ENCODE measurements around the gene DMPK. TPM values are rescaled to one million over a fixed set of nuclear protein-coding genes. Genes with fewer than 3 reads are reported as not detected.
"Not testable (repeated sequence)": the region's sequence is repeated elsewhere in the genome, so short reads cannot be mapped to it uniquely, and the experiment has no call there.

The DMPK gene
- total RNA-seq, 2 experiments from 2014 or later, result 26.7 to 31.0 TPM

DNA sequence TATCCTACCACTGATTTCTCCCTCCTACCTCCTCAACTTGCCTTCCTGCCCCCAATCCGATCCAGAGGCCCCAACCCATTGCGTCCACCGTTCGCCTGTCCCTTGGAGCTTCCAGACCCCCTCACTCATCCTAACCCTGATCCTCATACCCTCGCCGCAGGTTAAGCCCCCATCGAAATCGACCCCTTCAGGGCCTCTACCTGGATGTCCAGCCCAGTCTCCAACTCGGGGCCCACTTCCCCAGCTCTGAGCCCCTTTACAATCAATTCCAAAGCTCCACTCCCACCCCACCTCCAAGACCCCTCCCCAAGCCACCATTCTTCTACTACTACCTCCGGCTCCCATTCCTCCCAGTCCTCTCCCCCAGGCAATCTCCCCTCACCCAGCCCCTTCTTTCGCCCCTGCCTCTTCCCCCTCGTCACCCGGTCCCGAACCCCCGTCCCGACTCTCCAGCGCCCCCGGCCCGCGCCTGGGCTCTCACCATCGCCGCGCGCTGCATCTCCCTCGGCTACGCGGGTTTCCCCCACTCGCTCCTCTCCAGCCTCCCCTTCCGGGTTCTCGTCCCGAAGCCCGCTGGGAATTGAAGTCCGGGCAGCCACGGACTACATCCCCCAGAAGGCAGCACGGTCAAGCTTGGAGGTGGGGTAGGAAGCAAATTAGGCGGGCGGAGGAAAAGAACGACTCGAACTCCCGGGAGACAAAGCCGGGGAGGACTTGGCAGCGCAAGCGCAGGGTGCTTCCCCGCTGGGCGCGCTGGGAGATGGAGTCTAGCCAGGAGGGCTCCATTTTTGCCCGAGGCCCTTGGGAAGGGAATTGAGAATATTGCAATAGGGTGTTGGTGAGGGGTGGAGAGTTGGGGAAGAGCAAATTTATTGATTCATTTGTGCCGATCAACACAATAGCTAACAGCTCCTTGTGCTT is 51.7 kb downstream of the DMPK start, which contains the start of gene FBXO46:
Gene FBXO46, minus strand, starts transcription at position 529 of the 921 bp plus-strand sequence. CDS start 17,401 bp downstream, outside the sequence.
- H3K4me1 Mint-ChIP-seq, result peaks cover 28% of the 10 kb centered on the region
- H3K27ac Mint-ChIP-seq, result peak within 1 kb of the TSS; percentile 91
- DNase-seq, result peak; percentile 98
- peak; percentile 100 for ATAC-seq
- CTCF ChIA-PET, result interaction anchor here (0.5 to 2.5 kb wide), 16 partner anchors 10 to 1129 kb away, joined by 3 to 18 read pairs (median 4); partner anchors contain the start of genes QPCTL and SIX5
- peak within 1 kb of the TSS; percentile 96 for H3K4me3 Mint-ChIP-seq
- H3K36me3 Mint-ChIP-seq, result peaks cover 4% of the 10 kb centered on the region
- no peaks in the 10 kb centered on the region for H3K9me3 Mint-ChIP-seq (ENCODE audit: low read depth)
- no peaks in the 10 kb centered on the region for H3K27me3 Mint-ChIP-seq

DNA sequence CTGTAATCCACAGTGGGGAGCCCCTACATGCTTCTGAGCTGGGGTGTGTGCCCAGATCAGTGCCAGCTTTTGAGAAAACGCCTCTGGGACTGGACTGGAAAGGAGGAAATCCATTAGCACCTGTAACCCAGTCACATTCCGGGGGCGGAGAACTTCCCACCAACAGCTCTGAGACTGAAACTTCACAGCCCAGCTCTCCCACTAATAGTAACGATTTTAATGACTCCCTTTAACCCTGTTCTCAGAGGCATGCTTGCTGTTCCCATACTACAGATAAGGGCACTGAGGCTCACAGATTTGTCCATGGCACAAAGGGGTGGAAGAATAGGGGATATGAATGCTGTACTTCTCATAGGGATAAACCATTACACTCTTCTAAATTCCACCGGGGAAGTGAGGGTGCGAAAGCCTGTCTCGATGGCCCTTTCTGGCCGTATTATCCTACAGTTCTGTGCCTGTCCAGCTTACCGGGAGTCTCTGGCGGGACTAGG is 52.4 kb downstream of the DMPK start:
- CTCF ChIA-PET, result interaction anchor here (0.9 to 2.5 kb wide), 7 partner anchors 13 to 134 kb away, joined by 3 to 18 read pairs (median 5); partner anchors contain the start of gene QPCTL
- Mint-ChIP-seq H3K9me3 (ENCODE audit: low read depth) (no peaks in the 10 kb centered on the region), H3K27ac (peak overlapping the region; percentile 91), H3K36me3 (peaks cover 4% of the 10 kb centered on the region), H3K4me3 (peak overlapping the region; percentile 96), H3K4me1 (peaks cover 28% of the 10 kb centered on the region), H3K27me3 (no peaks in the 10 kb centered on the region)
- ATAC-seq (no peak), DNase-seq (no peak)

DNA sequence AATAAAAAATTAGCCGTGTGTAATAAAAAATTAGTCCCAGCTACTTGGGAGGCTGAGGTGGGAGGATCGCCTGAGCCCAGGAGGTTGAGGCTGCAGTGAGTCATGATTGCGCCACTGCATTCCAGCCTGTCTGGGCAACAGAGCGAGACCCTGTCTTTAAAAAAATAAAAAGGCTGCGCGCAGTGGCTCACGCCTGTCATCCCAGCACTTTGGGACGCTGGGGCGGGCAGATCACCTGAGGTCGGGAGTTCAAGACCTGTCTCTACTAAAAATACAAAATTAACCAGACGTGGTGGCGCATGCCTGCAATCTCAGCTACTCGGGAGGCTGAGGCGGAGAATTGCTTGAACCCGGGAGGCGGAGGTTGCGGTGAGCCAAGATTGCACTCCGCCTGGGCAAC is 53.6 kb downstream of the DMPK start:
- not testable (repeated sequence) for H3K9me3 Mint-ChIP-seq (ENCODE audit: low read depth); H3K27me3 Mint-ChIP-seq; H3K27ac Mint-ChIP-seq; DNase-seq; H3K4me3 Mint-ChIP-seq; ATAC-seq; H3K36me3 Mint-ChIP-seq
- CTCF ChIA-PET, result interaction anchor here (1.6 kb wide), 1 partner anchor 11 kb away, joined by 4 read pairs; no protein-coding TSS in a partner anchor
- peaks cover 34% of the 10 kb centered on the region for H3K4me1 Mint-ChIP-seq

DNA sequence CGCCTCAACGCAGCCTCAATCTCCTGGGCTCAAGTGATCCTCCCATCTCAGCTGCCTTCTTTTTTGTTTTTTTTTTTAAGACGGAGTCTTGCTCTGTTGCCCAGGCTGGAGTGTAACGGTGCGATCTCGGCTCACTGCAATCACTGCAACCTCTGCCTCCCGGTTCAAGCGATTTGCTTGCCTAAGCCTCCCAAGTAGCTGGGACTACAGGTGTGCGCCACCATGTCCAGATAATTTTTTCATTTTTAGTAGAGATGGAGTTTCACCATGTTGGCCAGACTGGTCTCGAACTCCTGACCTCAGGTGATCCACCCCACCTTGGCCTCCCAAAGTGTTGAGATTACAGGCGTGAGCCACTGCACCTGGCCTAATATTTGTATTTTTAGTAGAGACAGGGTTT is 62.2 kb downstream of the DMPK start:
- H3K36me3 Mint-ChIP-seq, result peaks cover 35% of the 10 kb centered on the region

More for the DNA sequence above, 62.2 kb downstream of the DMPK start:
- H3K27ac Mint-ChIP-seq; H3K27me3 Mint-ChIP-seq; H3K9me3 Mint-ChIP-seq (ENCODE audit: low read depth); H3K4me3 Mint-ChIP-seq; ATAC-seq; DNase-seq: not testable (repeated sequence)
- CTCF ChIA-PET, result interaction anchor here (0.9 to 2.8 kb wide), 2 partner anchors 26 to 50 kb away, joined by 3 to 8 read pairs; partner anchors contain the start of gene SIX5
- H3K4me1 Mint-ChIP-seq, result peaks cover 37% of the 10 kb centered on the region

Other genes with a start within 250 kb of the DMPK start
- 10 to 100 TPM; 13.4 to 16.7 TPM for gene OPA3, start 197.7 kb downstream of the DMPK start, total RNA-seq
- gene GPR4, start 180.3 kb downstream of the DMPK start, total RNA-seq, result not detected
- gene EML2, start 143.1 kb downstream of the DMPK start, total RNA-seq, result 100 to 1,000 TPM; 122 to 128 TPM
- gene GIPR, start 114.3 kb downstream of the DMPK start, total RNA-seq, result 10 to 100 TPM; 12.1 to 14.7 TPM
- gene SNRPD2, start 90.5 kb downstream of the DMPK start, total RNA-seq, result 100 to 1,000 TPM; 602 to 634 TPM
- 10 to 100 TPM in 1 of 2 experiments, 1 to 10 TPM in 1; 9.6 to 12.7 TPM for gene QPCTL, start 89.8 kb downstream of the DMPK start, total RNA-seq
- gene FBXO46, start 51.6 kb downstream of the DMPK start, total RNA-seq, result 10 to 100 TPM; 33.0 to 37.1 TPM
- not detected for gene MEIOSIN, start 49.1 kb downstream of the DMPK start, total RNA-seq
- 1 to 10 TPM; 1.5 to 2.8 TPM for gene SIX5, start 13.2 kb downstream of the DMPK start, total RNA-seq
- 10 to 100 TPM; 47.0 to 47.9 TPM for gene DMWD, start 10.4 kb upstream of the DMPK start, total RNA-seq
- gene RSPH6A, start 32.8 kb upstream of the DMPK start, total RNA-seq, result under 1 TPM; 0.19 to 0.23 TPM
- gene SYMPK, start 80.7 kb upstream of the DMPK start, total RNA-seq, result 100 to 1,000 TPM; 119 to 125 TPM
- gene FOXA3, start 81.8 kb upstream of the DMPK start, total RNA-seq, result under 1 TPM in 1 of 2 experiments, not detected in 1; 0.14 TPM
- gene IRF2BP1, start 103.7 kb upstream of the DMPK start, total RNA-seq, result 10 to 100 TPM; 18.9 to 19.0 TPM
- gene MYPOP, start 120.1 kb upstream of the DMPK start, total RNA-seq, result 10 to 100 TPM; 13.0 to 13.8 TPM
- gene NANOS2, start 132.3 kb upstream of the DMPK start, total RNA-seq, result under 1 TPM in 1 of 2 experiments, not detected in 1; 0.18 TPM
- under 1 TPM; 0.02 to 0.18 TPM for gene NOVA2, start 191.4 kb upstream of the DMPK start, total RNA-seq
- 10 to 100 TPM; 24.4 to 35.1 TPM for gene CCDC61, start 213.0 kb upstream of the DMPK start, total RNA-seq
- not detected for gene PGLYRP1, start 240.6 kb upstream of the DMPK start, total RNA-seq

All from activated CD8-positive, alpha-beta memory T cell treated with anti-CD3 and anti-CD28 coated beads, Interleukin-2, amount 10 ng/mL, durations not matched to agents 7 days and 5 days (primary cell).